Bronchial epithelial cell (primary cell): Measurements from ENCODE around the gene ZNF106. TPM values are rescaled to one million over a fixed set of nuclear protein-coding genes. Genes with fewer than 3 reads are reported as not detected.

Experiments
- DNase-seq: peaks from one replicate; pipeline ENCODE4 v3.0.0-alpha.2; 2010; ENCODE audit warnings: low read depth
- FAIRE-seq: peaks from 2 replicates; lab custom pipeline; 2011; peaks lifted over from hg19 to GRCh38; lab: Jason Lieb, UNC
- H3K27me3 ChIP-seq: 2 replicates; pipeline ENCODE4 v1.5.1; 2011; ENCODE audit warnings: low read length; ENCODE audit not compliant: control insufficient read depth, insufficient read depth
- H3K36me3 ChIP-seq: 2 replicates; pipeline ENCODE4 v1.5.1; 2011; ENCODE audit warnings: low read length; ENCODE audit not compliant: control insufficient read depth, insufficient read depth
- H3K4me3 ChIP-seq: 2 replicates; pipeline ENCODE4 v1.5.1; 2011; ENCODE audit warnings: mild to moderate bottlenecking, low read depth, low read length, control low read depth
- total RNA-seq: library from RNA; depleted of rRNA; stranded (reverse); fragments of >200 nt; gene quantifications from 2 replicates; pipeline ENCODE4 v1.2.1, GENCODE V29; 2014
- TF ChIP-seq, protein P1 (sequence below): IDR thresholded peaks from 2 replicates; pipeline ENCODE4 v1.5.1; 2011; ENCODE audit warnings: mild to moderate bottlenecking, moderate library complexity, low read length, control low read depth, inconsistent platforms; ENCODE audit not compliant: insufficient read depth, severe bottlenecking

Gene ZNF106
- total RNA-seq, 1 donor from 2014 or later, result 34.5 TPM

DNA sequence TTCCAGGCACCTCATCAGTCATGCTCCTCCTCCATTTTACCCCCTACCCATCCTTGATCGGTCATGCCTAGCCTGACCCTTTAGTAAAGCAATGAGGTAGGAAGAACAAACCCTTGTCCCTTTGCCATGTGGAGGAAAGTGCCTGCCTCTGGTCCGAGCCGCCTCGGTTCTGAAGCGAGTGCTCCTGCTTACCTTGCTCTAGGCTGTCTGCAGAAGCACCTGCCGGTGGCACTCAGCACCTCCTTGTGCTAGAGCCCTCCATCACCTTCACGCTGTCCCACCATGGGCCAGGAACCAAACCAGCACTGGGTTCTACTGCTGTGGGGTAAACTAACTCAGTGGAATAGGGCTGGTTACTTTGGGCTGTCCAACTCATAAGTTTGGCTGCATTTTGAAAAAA is 79.1 kb downstream of the ZNF106 start:
- TF ChIP-seq, protein P1, sequence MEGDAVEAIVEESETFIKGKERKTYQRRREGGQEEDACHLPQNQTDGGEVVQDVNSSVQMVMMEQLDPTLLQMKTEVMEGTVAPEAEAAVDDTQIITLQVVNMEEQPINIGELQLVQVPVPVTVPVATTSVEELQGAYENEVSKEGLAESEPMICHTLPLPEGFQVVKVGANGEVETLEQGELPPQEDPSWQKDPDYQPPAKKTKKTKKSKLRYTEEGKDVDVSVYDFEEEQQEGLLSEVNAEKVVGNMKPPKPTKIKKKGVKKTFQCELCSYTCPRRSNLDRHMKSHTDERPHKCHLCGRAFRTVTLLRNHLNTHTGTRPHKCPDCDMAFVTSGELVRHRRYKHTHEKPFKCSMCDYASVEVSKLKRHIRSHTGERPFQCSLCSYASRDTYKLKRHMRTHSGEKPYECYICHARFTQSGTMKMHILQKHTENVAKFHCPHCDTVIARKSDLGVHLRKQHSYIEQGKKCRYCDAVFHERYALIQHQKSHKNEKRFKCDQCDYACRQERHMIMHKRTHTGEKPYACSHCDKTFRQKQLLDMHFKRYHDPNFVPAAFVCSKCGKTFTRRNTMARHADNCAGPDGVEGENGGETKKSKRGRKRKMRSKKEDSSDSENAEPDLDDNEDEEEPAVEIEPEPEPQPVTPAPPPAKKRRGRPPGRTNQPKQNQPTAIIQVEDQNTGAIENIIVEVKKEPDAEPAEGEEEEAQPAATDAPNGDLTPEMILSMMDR, result no peak
- DNase-seq, result no peak
- Histone ChIP-seq H3K27me3 (no peaks in the 10 kb centered on the region), H3K36me3 (peaks cover 10% of the 10 kb centered on the region), H3K4me3 (no peak overlapping the region)
- FAIRE-seq, result peak; percentile 36

GRCh38 chr15:42409011-42409410 is 81.9 kb downstream of the ZNF106 start:
- H3K27me3 ChIP-seq, result no peaks in the 10 kb centered on the region
- FAIRE-seq (no peak), DNase-seq (no peak)
- H3K36me3 ChIP-seq, result peaks cover 10% of the 10 kb centered on the region
- TF ChIP-seq, protein P1, result no peak
- H3K4me3 ChIP-seq, result no peak overlapping the region

- TF ChIP-seq, protein P1, result no peak
- H3K4me3 ChIP-seq, result no peak overlapping the region
- FAIRE-seq (peak; percentile 70), DNase-seq (no peak)
- peaks cover 12% of the 10 kb centered on the region for H3K36me3 ChIP-seq
- H3K27me3 ChIP-seq, result no peaks in the 10 kb centered on the region
Observed at GRCh38 chr15:42408178-42408577, 82.8 kb downstream of the ZNF106 start.

- no peaks in the 10 kb centered on the region for H3K27me3 ChIP-seq
- H3K4me3 ChIP-seq, result no peak overlapping the region
- peaks cover 9% of the 10 kb centered on the region for H3K36me3 ChIP-seq
- DNase-seq (peak; percentile 25), FAIRE-seq (peak; percentile 28)
- TF ChIP-seq, protein P1, result no peak
Observed at GRCh38 chr15:42405863-42406482, 85.0 kb downstream of the ZNF106 start.

- no peaks in the 10 kb centered on the region for H3K27me3 ChIP-seq
- DNase-seq (no peak), FAIRE-seq (no peak)
- H3K4me3 ChIP-seq, result no peak overlapping the region
- TF ChIP-seq, protein P1, result no peak
- H3K36me3 ChIP-seq, result peaks cover 3% of the 10 kb centered on the region
Observed at GRCh38 chr15:42404461-42405235, 86.3 kb downstream of the ZNF106 start.
